Measurements from ENCODE around the gene TRIB2.

DNA sequence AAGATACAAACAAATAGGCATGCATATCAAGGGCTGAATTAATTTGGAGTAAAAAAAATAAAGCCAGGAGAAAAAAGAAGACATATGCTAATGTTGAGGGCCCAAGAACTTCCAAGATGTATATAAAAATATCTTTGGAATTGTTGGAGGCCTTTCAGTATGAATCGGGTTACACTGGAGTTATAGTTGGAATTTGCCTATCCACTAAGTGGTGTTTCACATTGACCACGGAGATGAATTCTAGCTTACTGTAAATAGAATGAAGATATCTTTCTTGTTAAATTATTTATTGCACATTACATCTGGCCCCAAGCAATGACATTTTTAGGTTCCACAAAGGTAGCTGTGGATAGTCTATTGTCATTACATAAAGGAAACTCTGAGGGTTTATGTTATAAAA is 38.5 kb upstream of the TRIB2 start:
- no peak for TF ChIP-seq MYC (IDR thresholded peaks at IDR 0.05; ENCODE audit: low read depth, low read length)
- TF ChIP-seq, protein P1, sequence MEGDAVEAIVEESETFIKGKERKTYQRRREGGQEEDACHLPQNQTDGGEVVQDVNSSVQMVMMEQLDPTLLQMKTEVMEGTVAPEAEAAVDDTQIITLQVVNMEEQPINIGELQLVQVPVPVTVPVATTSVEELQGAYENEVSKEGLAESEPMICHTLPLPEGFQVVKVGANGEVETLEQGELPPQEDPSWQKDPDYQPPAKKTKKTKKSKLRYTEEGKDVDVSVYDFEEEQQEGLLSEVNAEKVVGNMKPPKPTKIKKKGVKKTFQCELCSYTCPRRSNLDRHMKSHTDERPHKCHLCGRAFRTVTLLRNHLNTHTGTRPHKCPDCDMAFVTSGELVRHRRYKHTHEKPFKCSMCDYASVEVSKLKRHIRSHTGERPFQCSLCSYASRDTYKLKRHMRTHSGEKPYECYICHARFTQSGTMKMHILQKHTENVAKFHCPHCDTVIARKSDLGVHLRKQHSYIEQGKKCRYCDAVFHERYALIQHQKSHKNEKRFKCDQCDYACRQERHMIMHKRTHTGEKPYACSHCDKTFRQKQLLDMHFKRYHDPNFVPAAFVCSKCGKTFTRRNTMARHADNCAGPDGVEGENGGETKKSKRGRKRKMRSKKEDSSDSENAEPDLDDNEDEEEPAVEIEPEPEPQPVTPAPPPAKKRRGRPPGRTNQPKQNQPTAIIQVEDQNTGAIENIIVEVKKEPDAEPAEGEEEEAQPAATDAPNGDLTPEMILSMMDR (IDR thresholded peaks at IDR 0.05; ENCODE audit: low read depth, low read length), result no peak
